Nephron progenitor cell (in vitro differentiated cells): ENCODE results near the gene SLC4A1AP.
A peak's percentile ranks its signal among the peaks of the same experiment; 100 is the strongest.
"Not testable (repeated sequence)": the region's sequence is repeated elsewhere in the genome, so short reads cannot be mapped to it uniquely, and the experiment has no call there.

Experiments
- DNase-seq: peaks from one replicate; pipeline ENCODE4 v3.0.0; 2021
- H3K27ac Mint-ChIP-seq: 2 replicates; pipeline ENCODE4 v1.8.0; 2021; ENCODE audit warnings: mild to moderate bottlenecking, moderate library complexity, mixed read lengths
- H3K27me3 Mint-ChIP-seq: 2 replicates; pipeline ENCODE4 v1.8.0; 2021; ENCODE audit warnings: mild to moderate bottlenecking, low read depth, mixed read lengths; ENCODE audit not compliant: poor library complexity
- H3K36me3 Mint-ChIP-seq: 2 replicates; pipeline ENCODE4 v1.8.0; 2021; ENCODE audit warnings: low read depth, mixed read lengths
- H3K4me1 Mint-ChIP-seq: 2 replicates; pipeline ENCODE4 v1.8.0; 2021; ENCODE audit warnings: mixed read lengths
- H3K4me3 Mint-ChIP-seq: 2 replicates; pipeline ENCODE4 v1.8.0; 2021; ENCODE audit warnings: mild to moderate bottlenecking, moderate library complexity, mixed read lengths
- H3K9me3 Mint-ChIP-seq: 2 replicates; pipeline ENCODE4 v1.8.0; 2021; ENCODE audit warnings: mild to moderate bottlenecking, moderate library complexity, mixed read lengths
- TF ChIP-seq, protein P1 (sequence below): fragments of 200-600 bp; sonication (generic); IDR thresholded peaks from 2 replicates; pipeline ENCODE4 v1.5.0; 2021; ENCODE audit warnings: antibody characterized with exemption

The SLC4A1AP gene

DNA sequence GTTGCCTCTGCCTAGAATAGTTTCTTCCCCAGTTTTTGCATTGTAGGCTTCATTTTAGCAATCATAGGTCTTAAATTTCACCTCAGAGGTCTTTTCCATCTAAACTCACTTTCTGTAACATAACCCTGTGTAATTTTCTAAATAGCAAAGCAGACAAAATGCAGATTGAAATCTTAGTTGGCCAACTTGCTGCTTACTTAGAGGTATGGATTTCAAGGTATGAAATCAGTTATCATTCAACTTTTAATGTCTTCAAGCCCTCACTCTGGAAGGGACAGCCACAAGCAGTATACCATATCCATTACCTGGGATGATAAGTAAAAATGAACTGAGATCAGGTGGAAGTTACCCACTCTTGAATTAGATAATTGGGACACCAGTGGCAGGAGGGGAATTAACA lies 38.7 kb upstream of the SLC4A1AP start:
- Mint-ChIP-seq H3K9me3 (no peaks in the 10 kb centered on the region), H3K4me1 (no peaks in the 10 kb centered on the region), H3K27ac (no peak overlapping the region), H3K36me3 (peaks cover 32% of the 10 kb centered on the region), H3K4me3 (no peak overlapping the region), H3K27me3 (no peaks in the 10 kb centered on the region)
- DNase-seq: no peak
- TF ChIP-seq, protein P1, sequence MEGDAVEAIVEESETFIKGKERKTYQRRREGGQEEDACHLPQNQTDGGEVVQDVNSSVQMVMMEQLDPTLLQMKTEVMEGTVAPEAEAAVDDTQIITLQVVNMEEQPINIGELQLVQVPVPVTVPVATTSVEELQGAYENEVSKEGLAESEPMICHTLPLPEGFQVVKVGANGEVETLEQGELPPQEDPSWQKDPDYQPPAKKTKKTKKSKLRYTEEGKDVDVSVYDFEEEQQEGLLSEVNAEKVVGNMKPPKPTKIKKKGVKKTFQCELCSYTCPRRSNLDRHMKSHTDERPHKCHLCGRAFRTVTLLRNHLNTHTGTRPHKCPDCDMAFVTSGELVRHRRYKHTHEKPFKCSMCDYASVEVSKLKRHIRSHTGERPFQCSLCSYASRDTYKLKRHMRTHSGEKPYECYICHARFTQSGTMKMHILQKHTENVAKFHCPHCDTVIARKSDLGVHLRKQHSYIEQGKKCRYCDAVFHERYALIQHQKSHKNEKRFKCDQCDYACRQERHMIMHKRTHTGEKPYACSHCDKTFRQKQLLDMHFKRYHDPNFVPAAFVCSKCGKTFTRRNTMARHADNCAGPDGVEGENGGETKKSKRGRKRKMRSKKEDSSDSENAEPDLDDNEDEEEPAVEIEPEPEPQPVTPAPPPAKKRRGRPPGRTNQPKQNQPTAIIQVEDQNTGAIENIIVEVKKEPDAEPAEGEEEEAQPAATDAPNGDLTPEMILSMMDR: no peak

DNA sequence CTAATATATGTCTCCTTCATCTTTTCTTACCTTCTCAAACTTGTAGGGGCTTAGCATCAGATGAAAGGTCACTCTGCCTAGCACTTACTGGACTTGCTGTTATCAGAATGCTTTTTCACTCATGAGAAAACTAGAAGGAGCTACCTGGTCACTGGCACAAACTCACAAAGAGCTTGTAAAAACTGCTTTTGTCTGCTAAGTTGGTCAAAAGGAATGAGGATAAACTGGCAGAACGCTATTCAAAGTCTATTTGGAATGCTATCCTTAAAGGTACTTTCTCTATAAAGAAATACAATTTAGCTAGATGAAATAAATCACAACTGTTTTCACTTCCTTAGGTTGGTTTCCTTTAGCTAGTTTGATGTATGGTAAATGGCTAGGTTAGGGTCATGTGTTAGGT lies 37.4 kb upstream of the SLC4A1AP start:
- not testable (repeated sequence) for H3K27ac Mint-ChIP-seq, DNase-seq, H3K4me3 Mint-ChIP-seq, H3K27me3 Mint-ChIP-seq, H3K9me3 Mint-ChIP-seq
- Mint-ChIP-seq H3K36me3 (peaks cover 28% of the 10 kb centered on the region), H3K4me1 (peaks cover 10% of the 10 kb centered on the region)

DNA sequence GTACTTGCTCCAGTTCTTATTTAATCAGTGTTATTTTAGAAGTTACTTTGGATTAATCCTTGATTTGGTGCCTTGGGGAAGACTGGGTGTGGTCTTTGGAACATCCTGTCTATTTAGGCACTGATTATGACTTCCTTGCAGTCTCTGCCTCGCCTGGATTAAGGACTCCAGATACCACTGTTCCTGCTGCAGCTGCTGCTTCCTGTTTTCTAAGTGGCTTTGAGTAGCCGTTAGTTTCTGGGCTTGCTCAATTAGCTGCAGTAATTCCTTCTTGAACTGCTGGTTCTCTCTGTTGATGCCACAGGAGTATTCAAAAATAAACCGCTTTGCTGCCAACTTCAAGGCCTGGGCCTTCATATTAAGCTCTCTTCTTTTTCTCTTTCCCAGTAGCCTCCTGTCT lies 36.8 kb upstream of the SLC4A1AP start:
- Mint-ChIP-seq H3K36me3 (peaks cover 27% of the 10 kb centered on the region), H3K4me1 (peaks cover 10% of the 10 kb centered on the region)
- not testable (repeated sequence) for H3K9me3 Mint-ChIP-seq, H3K27me3 Mint-ChIP-seq, DNase-seq, H3K27ac Mint-ChIP-seq, H3K4me3 Mint-ChIP-seq

DNA sequence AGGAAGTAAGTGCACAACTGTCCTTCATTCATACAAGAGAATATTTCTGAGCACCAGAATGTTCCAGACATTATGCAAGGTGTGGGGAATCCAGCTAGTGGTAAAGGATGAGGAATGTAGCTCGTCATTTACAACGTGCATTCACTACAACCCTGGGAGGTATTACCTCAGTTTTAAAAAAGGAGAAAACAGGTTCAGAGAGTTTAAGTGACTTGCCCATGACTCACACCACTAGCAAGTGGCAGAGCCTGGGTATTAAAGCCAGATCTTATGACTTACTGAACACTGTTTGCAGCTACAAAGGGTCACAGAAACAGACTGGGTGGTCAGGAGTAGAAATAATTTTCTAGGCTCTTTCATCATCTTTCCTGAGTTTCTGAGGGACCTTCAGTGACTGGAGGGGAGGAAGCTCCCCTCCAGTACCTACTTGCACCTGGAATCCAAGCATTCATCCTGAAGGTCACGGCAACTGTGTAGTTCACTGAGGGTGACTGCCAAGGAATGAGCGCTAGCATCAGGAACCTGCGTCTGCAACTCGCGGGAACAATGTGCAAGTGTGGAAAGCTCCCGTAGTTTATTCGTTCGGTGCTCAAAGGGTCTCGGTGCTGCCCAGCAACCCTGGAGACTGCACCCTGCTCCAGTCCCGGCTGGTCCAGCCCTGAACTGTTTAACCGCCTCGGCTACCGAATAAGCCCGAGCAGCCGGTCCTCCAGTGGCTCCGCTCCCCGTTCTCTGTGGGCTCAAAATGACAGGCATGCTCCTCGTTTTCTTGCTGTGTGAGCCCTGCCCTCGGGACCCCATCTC lies 35.5 kb upstream of the SLC4A1AP start:
- H3K4me1 Mint-ChIP-seq: peaks cover 10% of the 10 kb centered on the region
- H3K36me3 Mint-ChIP-seq: peaks cover 22% of the 10 kb centered on the region
- no peaks in the 10 kb centered on the region for H3K27me3 Mint-ChIP-seq
- H3K4me3 Mint-ChIP-seq: no peak overlapping the region
- no peak overlapping the region for H3K27ac Mint-ChIP-seq
- TF ChIP-seq, protein P1: no peak
- no peaks in the 10 kb centered on the region for H3K9me3 Mint-ChIP-seq
- DNase-seq: no peak

DNA sequence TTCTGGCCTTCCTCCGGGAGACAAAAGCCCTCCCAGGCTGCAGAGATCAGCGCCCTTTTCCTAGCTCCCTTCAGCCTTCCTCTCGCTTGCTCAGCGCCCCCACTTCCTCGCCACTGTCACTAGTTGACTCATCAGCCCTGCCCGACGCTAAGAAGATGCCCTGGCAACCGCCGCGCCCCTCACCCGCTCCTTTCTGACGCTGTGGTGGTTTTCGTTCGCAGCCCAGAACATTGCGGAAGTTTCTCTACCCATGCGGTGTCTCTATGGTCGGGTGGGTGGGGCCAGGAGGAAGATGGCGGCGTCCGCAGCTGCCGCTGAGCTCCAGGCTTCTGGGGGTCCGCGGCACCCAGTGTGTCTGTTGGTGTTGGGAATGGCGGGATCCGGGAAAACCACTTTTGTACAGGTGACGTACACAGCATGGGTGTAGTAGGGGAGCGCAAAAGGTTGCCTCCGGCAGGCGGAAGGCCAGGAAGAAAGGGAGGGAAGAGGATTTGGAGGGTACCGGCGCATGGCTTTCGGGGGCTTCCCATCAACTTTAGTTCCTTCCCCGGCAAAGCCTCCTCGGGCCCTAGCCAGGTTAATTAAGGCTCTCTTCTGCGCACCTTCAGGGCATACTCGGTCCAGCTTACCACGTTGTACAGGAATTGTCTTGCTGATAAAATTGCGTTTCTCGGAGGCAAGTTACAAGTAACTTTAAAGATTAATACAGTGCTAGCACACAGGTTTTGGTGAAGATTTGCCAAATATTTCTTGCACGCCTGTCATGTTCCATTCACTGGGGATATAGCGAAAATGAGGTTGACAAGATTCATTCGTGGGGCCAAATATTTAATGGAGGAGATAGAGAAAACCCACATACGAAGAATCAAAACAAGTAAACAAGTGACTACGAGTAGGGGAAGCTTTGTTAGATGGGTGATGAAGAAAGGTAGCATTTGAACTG lies 34.7 kb upstream of the SLC4A1AP start, which contains the start of the genes CCDC121 and GPN1:
Gene CCDC121, minus strand, starts transcription at position 246 of the 943 bp plus-strand sequence. CDS start 1,213 bp downstream, outside the sequence.
Gene GPN1, plus strand, starts transcription at position 284 of the 943 bp plus-strand sequence. Its CDS starts 9 bp downstream, at position 293.
- Mint-ChIP-seq H3K27me3 (no peaks in the 10 kb centered on the region), H3K9me3 (no peaks in the 10 kb centered on the region), H3K36me3 (peaks cover 23% of the 10 kb centered on the region), H3K27ac (no peak within 1 kb of the TSS), H3K4me1 (peaks cover 10% of the 10 kb centered on the region), H3K4me3 (no peak within 1 kb of the TSS)
- peak; percentile 82 for DNase-seq
- TF ChIP-seq, protein P1: no peak

DNA sequence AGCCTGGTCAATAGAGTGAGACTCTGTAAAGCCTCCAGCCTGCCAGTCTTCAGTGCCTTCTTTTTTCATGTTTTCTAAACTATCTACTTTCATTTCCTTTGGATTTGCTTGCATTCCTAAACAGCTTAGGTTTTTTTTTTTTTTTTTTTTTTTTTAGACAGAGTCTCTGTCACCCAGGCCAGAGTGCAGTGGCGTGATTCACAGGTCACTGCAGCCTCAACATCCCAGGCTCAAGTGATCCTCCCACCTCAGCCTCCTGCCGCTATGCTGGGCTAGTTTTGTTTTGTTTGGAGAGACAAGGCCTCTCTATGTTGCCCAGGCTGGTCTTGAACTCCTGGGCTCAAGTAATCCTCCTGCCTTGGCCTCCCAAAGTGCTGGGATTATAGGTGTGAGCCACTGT lies 33.4 kb upstream of the SLC4A1AP start:
- Mint-ChIP-seq H3K4me1 (peaks cover 10% of the 10 kb centered on the region), H3K36me3 (peaks cover 29% of the 10 kb centered on the region)
- DNase-seq, H3K27me3 Mint-ChIP-seq, H3K4me3 Mint-ChIP-seq, H3K27ac Mint-ChIP-seq, H3K9me3 Mint-ChIP-seq: not testable (repeated sequence)

DNA sequence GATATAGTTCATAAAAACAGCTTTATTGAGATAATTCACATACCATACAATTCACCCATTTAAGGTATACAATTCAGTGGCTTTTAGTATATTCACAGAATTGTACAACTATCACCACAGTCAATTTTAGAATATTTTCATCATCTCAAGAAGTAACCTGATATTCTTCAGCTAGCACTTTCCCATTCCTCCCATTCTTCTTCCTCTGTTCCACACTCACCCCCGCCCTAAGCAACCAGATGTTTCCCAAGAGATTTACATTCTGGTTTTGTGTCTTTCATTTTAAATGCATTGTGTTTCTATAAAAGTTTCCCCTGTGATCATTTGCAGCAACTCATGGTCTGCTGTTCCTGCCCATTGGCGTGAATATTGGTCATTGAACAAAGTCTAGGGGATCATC lies 29.4 kb upstream of the SLC4A1AP start:
- Mint-ChIP-seq H3K36me3 (peaks cover 57% of the 10 kb centered on the region), H3K27me3 (no peaks in the 10 kb centered on the region), H3K4me3 (no peak overlapping the region)

More for the DNA sequence above, 29.4 kb upstream of the SLC4A1AP start:
- Mint-ChIP-seq H3K27ac (no peak overlapping the region), H3K9me3 (no peaks in the 10 kb centered on the region), H3K4me1 (peaks cover 10% of the 10 kb centered on the region)
- TF ChIP-seq, protein P1: no peak
- no peak for DNase-seq
